GM23338 (cell line): ENCODE results near the gene CCDC122. TPM values are rescaled to one million over a fixed set of nuclear protein-coding genes. Genes with fewer than 3 reads are reported as not detected.

Source experiments
- ATAC-seq: fragments of 200-7000 bp; cut with Tn5 transposase; 3 replicates; pipeline ENCODE4 v1.9.1; 2020
- DNase-seq: peaks from one replicate; pipeline ENCODE4 v3.0.0-alpha.2; 2015; ENCODE audit warnings: low spot score
- H2AFZ ChIP-seq: fragments of 200-600 bp; sonication (generic); 2 replicates; pipeline ENCODE4 v1.8.0; 2016; ENCODE audit warnings: antibody characterized with exemption, mild to moderate bottlenecking, moderate library complexity
- H3F3A ChIP-seq: fragments of 200-600 bp; sonication (generic); replicated peaks from 2 replicates; pipeline ENCODE4 v1.8.0; 2017; ENCODE audit warnings: antibody characterized with exemption, mixed run types, low read depth
- H3K27ac ChIP-seq: fragments of 200-600 bp; sonication (generic); 2 replicates; pipeline ENCODE4 v1.6.1; 2016; ENCODE audit warnings: low read depth
- H3K27me3 ChIP-seq: fragments of 200-600 bp; sonication (generic); 2 replicates; pipeline ENCODE4 v1.8.0; 2016; ENCODE audit warnings: mild to moderate bottlenecking, mixed run types, moderate library complexity; ENCODE audit not compliant: insufficient read depth
- H3K36me3 ChIP-seq: fragments of 200-600 bp; sonication (generic); 2 replicates; pipeline ENCODE4 v1.8.0; 2016; ENCODE audit warnings: mild to moderate bottlenecking; ENCODE audit not compliant: insufficient read depth
- H3K4me1 ChIP-seq: fragments of 200-600 bp; sonication (generic); 2 replicates; pipeline ENCODE4 v1.8.0; 2016; ENCODE audit warnings: mild to moderate bottlenecking, moderate library complexity; ENCODE audit not compliant: insufficient read depth
- H3K4me2 ChIP-seq: fragments of 200-600 bp; sonication (generic); 2 replicates; pipeline ENCODE4 v1.7.1; 2017; ENCODE audit warnings: mixed run types
- H3K4me3 ChIP-seq: fragments of 200-600 bp; sonication (generic); 2 replicates; pipeline ENCODE4 v1.6.1; 2016; ENCODE audit warnings: mixed run types
- H3K79me2 ChIP-seq: fragments of 200-600 bp; sonication (generic); replicated peaks from 2 replicates; pipeline ENCODE4 v1.8.0; 2017; ENCODE audit warnings: mild to moderate bottlenecking; ENCODE audit not compliant: insufficient read depth
- H3K9me2 ChIP-seq: fragments of 200-600 bp; sonication (generic); 2 replicates; pipeline ENCODE4 v1.8.0; 2017; ENCODE audit not compliant: insufficient read depth
- H4K20me1 ChIP-seq: fragments of 200-600 bp; sonication (generic); replicated peaks from 2 replicates; pipeline ENCODE4 v1.8.0; 2017; ENCODE audit warnings: mild to moderate bottlenecking; ENCODE audit not compliant: insufficient read depth
- H3K27ac Mint-ChIP-seq: 2 replicates; pipeline ENCODE4 v1.8.0; 2020; ENCODE audit warnings: inconsistent platforms, mild to moderate bottlenecking, moderate library complexity, mixed read lengths
- H3K27me3 Mint-ChIP-seq: 3 replicates; pipeline ENCODE4 v1.8.0; 2022; ENCODE audit warnings: low read depth, mild to moderate bottlenecking, moderate library complexity, mixed read lengths, inconsistent platforms; ENCODE audit not compliant: insufficient read depth, poor library complexity
- H3K36me3 Mint-ChIP-seq: 3 replicates; pipeline ENCODE4 v1.8.0; 2021; ENCODE audit warnings: low read depth, mild to moderate bottlenecking, inconsistent platforms, moderate library complexity, mixed read lengths
- H3K4me1 Mint-ChIP-seq: 3 replicates; pipeline ENCODE4 v1.8.0; 2020; ENCODE audit warnings: mild to moderate bottlenecking, inconsistent platforms, mixed read lengths
- H3K4me3 Mint-ChIP-seq: 3 replicates; pipeline ENCODE4 v1.8.0; 2021; ENCODE audit warnings: moderate library complexity, mild to moderate bottlenecking, inconsistent platforms, mixed read lengths
- H3K9me3 Mint-ChIP-seq: 3 replicates; pipeline ENCODE4 v1.8.0; 2020; ENCODE audit warnings: moderate library complexity, mild to moderate bottlenecking, inconsistent platforms, mixed read lengths
- CREB1 ChIP-seq: fragments of 250-450 bp; sonication (Bioruptor Pico); IDR thresholded peaks from 2 replicates; pipeline ENCODE4 v1.5.0; 2020; ENCODE audit warnings: low read depth, mild to moderate bottlenecking, moderate library complexity
- EZH2 ChIP-seq: fragments of 200-600 bp; sonication (generic); IDR thresholded peaks from one replicate; pipeline ENCODE4 v1.8.0; 2017; ENCODE audit warnings: antibody characterized with exemption, mild to moderate bottlenecking, low read depth; ENCODE audit not compliant: unreplicated experiment
- JUNB ChIP-seq: IDR thresholded peaks from one replicate; pipeline ENCODE4 v1.6.1; 2016; ENCODE audit warnings: antibody characterized with exemption; ENCODE audit not compliant: unreplicated experiment
- NANOG ChIP-seq: IDR thresholded peaks from 2 replicates; pipeline ENCODE4 v1.6.1; 2016; ENCODE audit warnings: antibody characterized with exemption, borderline replicate concordance
- POLR2AphosphoS5 ChIP-seq: IDR thresholded peaks from 2 replicates; pipeline ENCODE4 v1.6.1; 2016; ENCODE audit warnings: antibody characterized with exemption, low read depth
- STAT1 ChIP-seq: IDR thresholded peaks from one replicate; pipeline ENCODE4 v1.6.1; 2016; ENCODE audit warnings: antibody characterized with exemption; ENCODE audit not compliant: unreplicated experiment
- ZNF114 ChIP-seq: fragments of 250-450 bp; sonication (Bioruptor Pico); IDR thresholded peaks from 2 replicates; pipeline ENCODE4 v1.5.0; 2020; ENCODE audit warnings: mild to moderate bottlenecking, moderate library complexity
- ZNF331 ChIP-seq: fragments of 250-450 bp; sonication (Bioruptor Pico); IDR thresholded peaks from 2 replicates; pipeline ENCODE4 v1.5.0; 2020; ENCODE audit warnings: low read depth, mild to moderate bottlenecking, moderate library complexity
- polyA plus RNA-seq: library from polyadenylated mRNA; unstranded; fragments of >200 nt; fragmentation: Nextera tagmentation; extraction: Ambion mirVana; gene quantifications from 2 replicates; pipeline ENCODE4 v1.2.1, GENCODE V29; 2016
- total RNA-seq: library from RNA; depleted of rRNA; stranded (reverse); fragments of >200 nt; shearing (Covaris generic); gene quantifications from 2 replicates; pipeline ENCODE4 v1.2.3, GENCODE V29; 2014
- TF ChIP-seq, protein P1 (sequence below), 2 experiments: fragments of 200-600 bp in 1 of 2; sonication (generic) in 1 of 2; conservative IDR thresholded peaks; 2 replicates each; pipeline versions ENCODE4 v1.5.1 to v1.6.1; 2016 to 2017; ENCODE audit warnings: antibody characterized with exemption in 2 of 2, low read depth in 2 of 2, mild to moderate bottlenecking in 2 of 2, moderate library complexity in 1 of 2
- TF ChIP-seq, protein P2 (sequence below): IDR thresholded peaks from one replicate; pipeline ENCODE4 v1.6.1; 2018; ENCODE audit warnings: antibody characterized with exemption; ENCODE audit not compliant: unreplicated experiment
- TF ChIP-seq, protein P3 (sequence below): IDR thresholded peaks from 2 replicates; pipeline ENCODE4 v1.6.1; 2016; ENCODE audit warnings: antibody characterized with exemption
- TF ChIP-seq, protein P4 (sequence below): fragments of 250-450 bp; sonication (Bioruptor Pico); IDR thresholded peaks from 2 replicates; pipeline ENCODE4 v1.5.0; 2020; ENCODE audit warnings: mild to moderate bottlenecking, moderate library complexity

The CCDC122 gene
- total and polyA plus RNA-seq, 2 experiments from 2014 or later = 7.5 to 30.6 TPM

DNA sequence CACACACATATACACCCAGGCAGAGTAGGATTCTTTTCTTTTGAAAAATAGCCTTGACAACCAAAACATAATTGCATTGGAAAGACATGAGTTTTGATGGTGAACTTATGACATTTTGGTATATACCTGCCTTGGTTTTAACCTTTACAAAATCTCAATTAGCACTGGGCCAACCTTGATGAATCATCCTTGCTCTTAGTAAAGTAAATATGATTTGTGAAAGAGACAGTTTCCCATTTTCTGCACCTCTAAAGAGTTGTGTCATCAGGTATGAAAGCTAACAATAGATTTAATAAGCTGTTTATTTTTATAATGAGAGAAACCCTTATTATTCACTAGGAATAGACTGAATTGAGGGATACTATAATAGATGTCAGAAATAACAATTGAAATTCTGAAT lies 77.0 kb downstream of the CCDC122 start:
- Histone ChIP-seq H3K79me2 (no peaks in the 10 kb centered on the region), H4K20me1 (no peaks in the 10 kb centered on the region), H3K9me2 (no peaks in the 10 kb centered on the region), H3K27me3 (no peaks in the 10 kb centered on the region), H2AFZ (no peak overlapping the region), H3K4me3 (no peak overlapping the region), H3K27ac (no peak overlapping the region), H3K4me2 (no peak overlapping the region), H3K36me3 (no peaks in the 10 kb centered on the region), H3K4me1 (peaks cover 11% of the 10 kb centered on the region), H3F3A (no peaks in the 10 kb centered on the region)
- H3K27ac Mint-ChIP-seq = no peak overlapping the region
- no peak for DNase-seq
- TF ChIP-seq, protein P1, sequence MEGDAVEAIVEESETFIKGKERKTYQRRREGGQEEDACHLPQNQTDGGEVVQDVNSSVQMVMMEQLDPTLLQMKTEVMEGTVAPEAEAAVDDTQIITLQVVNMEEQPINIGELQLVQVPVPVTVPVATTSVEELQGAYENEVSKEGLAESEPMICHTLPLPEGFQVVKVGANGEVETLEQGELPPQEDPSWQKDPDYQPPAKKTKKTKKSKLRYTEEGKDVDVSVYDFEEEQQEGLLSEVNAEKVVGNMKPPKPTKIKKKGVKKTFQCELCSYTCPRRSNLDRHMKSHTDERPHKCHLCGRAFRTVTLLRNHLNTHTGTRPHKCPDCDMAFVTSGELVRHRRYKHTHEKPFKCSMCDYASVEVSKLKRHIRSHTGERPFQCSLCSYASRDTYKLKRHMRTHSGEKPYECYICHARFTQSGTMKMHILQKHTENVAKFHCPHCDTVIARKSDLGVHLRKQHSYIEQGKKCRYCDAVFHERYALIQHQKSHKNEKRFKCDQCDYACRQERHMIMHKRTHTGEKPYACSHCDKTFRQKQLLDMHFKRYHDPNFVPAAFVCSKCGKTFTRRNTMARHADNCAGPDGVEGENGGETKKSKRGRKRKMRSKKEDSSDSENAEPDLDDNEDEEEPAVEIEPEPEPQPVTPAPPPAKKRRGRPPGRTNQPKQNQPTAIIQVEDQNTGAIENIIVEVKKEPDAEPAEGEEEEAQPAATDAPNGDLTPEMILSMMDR (conservative IDR thresholded peaks at IDR 0.05; ENCODE audit: low read depth in 2 of 2) = no peak
- TF ChIP-seq POLR2AphosphoS5 (no peak), ZNF331 (CRISPR knock-in tag) (no peak), NANOG (no peak), JUNB (no peak), CREB1 (no peak), STAT1 (no peak), EZH2 (no peak), ZNF114 (CRISPR knock-in tag) (no peak)
- TF ChIP-seq, protein P2, sequence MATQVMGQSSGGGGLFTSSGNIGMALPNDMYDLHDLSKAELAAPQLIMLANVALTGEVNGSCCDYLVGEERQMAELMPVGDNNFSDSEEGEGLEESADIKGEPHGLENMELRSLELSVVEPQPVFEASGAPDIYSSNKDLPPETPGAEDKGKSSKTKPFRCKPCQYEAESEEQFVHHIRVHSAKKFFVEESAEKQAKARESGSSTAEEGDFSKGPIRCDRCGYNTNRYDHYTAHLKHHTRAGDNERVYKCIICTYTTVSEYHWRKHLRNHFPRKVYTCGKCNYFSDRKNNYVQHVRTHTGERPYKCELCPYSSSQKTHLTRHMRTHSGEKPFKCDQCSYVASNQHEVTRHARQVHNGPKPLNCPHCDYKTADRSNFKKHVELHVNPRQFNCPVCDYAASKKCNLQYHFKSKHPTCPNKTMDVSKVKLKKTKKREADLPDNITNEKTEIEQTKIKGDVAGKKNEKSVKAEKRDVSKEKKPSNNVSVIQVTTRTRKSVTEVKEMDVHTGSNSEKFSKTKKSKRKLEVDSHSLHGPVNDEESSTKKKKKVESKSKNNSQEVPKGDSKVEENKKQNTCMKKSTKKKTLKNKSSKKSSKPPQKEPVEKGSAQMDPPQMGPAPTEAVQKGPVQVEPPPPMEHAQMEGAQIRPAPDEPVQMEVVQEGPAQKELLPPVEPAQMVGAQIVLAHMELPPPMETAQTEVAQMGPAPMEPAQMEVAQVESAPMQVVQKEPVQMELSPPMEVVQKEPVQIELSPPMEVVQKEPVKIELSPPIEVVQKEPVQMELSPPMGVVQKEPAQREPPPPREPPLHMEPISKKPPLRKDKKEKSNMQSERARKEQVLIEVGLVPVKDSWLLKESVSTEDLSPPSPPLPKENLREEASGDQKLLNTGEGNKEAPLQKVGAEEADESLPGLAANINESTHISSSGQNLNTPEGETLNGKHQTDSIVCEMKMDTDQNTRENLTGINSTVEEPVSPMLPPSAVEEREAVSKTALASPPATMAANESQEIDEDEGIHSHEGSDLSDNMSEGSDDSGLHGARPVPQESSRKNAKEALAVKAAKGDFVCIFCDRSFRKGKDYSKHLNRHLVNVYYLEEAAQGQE = no peak
- TF ChIP-seq, protein P3, sequence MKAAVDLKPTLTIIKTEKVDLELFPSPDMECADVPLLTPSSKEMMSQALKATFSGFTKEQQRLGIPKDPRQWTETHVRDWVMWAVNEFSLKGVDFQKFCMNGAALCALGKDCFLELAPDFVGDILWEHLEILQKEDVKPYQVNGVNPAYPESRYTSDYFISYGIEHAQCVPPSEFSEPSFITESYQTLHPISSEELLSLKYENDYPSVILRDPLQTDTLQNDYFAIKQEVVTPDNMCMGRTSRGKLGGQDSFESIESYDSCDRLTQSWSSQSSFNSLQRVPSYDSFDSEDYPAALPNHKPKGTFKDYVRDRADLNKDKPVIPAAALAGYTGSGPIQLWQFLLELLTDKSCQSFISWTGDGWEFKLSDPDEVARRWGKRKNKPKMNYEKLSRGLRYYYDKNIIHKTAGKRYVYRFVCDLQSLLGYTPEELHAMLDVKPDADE = no peak
- TF ChIP-seq, protein P4, sequence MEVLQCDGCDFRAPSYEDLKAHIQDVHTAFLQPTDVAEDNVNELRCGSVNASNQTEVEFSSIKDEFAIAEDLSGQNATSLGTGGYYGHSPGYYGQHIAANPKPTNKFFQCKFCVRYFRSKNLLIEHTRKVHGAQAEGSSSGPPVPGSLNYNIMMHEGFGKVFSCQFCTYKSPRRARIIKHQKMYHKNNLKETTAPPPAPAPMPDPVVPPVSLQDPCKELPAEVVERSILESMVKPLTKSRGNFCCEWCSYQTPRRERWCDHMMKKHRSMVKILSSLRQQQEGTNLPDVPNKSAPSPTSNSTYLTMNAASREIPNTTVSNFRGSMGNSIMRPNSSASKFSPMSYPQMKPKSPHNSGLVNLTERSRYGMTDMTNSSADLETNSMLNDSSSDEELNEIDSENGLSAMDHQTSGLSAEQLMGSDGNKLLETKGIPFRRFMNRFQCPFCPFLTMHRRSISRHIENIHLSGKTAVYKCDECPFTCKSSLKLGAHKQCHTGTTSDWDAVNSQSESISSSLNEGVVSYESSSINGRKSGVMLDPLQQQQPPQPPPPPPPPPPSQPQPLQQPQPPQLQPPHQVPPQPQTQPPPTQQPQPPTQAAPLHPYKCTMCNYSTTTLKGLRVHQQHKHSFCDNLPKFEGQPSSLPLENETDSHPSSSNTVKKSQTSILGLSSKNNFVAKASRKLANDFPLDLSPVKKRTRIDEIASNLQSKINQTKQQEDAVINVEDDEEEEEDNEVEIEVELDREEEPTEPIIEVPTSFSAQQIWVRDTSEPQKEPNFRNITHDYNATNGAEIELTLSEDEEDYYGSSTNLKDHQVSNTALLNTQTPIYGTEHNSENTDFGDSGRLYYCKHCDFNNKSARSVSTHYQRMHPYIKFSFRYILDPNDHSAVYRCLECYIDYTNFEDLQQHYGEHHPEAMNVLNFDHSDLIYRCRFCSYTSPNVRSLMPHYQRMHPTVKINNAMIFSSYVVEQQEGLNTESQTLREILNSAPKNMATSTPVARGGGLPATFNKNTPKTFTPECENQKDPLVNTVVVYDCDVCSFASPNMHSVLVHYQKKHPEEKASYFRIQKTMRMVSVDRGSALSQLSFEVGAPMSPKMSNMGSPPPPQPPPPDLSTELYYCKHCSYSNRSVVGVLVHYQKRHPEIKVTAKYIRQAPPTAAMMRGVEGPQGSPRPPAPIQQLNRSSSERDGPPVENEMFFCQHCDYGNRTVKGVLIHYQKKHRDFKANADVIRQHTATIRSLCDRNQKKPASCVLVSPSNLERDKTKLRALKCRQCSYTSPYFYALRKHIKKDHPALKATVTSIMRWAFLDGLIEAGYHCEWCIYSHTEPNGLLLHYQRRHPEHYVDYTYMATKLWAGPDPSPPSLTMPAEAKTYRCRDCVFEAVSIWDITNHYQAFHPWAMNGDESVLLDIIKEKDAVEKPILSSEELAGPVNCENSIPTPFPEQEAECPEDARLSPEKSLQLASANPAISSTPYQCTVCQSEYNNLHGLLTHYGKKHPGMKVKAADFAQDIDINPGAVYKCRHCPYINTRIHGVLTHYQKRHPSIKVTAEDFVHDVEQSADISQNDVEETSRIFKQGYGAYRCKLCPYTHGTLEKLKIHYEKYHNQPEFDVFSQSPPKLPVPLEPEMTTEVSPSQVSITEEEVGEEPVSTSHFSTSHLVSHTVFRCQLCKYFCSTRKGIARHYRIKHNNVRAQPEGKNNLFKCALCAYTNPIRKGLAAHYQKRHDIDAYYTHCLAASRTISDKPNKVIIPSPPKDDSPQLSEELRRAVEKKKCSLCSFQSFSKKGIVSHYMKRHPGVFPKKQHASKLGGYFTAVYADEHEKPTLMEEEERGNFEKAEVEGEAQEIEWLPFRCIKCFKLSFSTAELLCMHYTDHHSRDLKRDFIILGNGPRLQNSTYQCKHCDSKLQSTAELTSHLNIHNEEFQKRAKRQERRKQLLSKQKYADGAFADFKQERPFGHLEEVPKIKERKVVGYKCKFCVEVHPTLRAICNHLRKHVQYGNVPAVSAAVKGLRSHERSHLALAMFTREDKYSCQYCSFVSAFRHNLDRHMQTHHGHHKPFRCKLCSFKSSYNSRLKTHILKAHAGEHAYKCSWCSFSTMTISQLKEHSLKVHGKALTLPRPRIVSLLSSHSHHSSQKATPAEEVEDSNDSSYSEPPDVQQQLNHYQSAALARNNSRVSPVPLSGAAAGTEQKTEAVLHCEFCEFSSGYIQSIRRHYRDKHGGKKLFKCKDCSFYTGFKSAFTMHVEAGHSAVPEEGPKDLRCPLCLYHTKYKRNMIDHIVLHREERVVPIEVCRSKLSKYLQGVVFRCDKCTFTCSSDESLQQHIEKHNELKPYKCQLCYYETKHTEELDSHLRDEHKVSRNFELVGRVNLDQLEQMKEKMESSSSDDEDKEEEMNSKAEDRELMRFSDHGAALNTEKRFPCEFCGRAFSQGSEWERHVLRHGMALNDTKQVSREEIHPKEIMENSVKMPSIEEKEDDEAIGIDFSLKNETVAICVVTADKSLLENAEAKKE (CRISPR knock-in tag) = no peak
- no peak overlapping the region for H3K4me3 Mint-ChIP-seq
- H3K36me3 Mint-ChIP-seq = no peaks in the 10 kb centered on the region
- no peak for ATAC-seq
- H3K27me3 Mint-ChIP-seq = peaks cover 3% of the 10 kb centered on the region
- H3K9me3 Mint-ChIP-seq = no peaks in the 10 kb centered on the region
- H3K4me1 Mint-ChIP-seq = peaks cover 13% of the 10 kb centered on the region
